HG03469 (cell line): Measurements from ENCODE around the gene KCNH2.
"Not testable (repeated sequence)": the region's sequence is repeated elsewhere in the genome, so short reads cannot be mapped to it uniquely, and the experiment has no call there.

Source experiments
- ATAC-seq: cut with Tn5 transposase; IDR thresholded peaks from one replicate; pipeline ENCODE4 v1.9.1; 2021; ENCODE audit warnings: mild to moderate bottlenecking, moderate library complexity, moderate number of reproducible peaks; ENCODE audit not compliant: unreplicated experiment

Gene KCNH2

DNA sequence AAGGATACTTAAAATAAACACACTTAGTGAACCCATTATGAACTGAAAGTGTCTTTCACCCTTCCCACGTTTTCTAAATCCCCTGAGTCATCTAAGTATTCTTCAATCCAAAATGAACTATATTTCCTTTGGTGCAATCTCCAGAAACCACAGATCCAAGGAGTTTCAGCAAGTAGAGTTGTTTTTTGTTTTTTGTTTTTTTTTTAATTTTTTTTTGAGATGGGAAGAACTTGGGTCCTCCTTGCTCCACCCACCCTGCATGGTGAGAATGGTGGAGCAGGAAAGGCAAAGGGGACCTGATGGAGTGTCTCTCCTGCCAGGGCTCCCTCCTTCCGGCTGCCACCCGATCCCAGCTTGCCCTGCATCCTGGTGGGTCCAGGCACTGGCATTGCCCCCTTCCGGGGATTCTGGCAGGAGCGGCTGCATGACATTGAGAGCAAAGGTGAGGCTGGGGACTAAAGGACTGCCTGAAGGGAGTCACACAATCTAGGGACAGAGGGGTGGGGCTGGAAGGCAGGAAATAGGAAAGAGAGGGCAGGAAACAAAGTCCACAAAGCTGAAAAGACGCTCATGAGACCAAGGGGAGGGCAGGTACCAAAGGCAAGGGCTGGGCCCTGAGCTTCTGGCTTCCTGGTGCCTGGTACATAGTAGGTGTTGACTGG, 34.0 kb upstream of the KCNH2 start:
- ATAC-seq = no peak

DNA sequence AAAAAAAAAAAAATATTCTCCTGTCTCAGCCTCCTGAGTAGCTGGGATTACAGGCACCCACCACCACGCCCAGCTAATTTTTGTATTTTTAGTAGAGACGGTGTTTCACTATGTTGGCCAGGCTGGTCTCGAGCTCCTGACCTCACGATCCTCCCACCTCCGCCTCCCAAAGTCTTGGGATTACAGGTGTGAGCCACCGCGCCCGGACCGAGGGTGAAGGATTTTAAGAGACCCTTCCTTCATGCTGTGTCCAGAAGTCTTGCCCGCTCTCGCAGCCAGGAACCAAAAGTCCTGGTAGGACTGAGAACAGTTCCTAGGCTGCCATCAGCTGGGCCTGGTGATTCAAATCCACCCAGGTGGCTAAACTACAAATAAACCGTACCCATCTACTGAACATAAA, 33.5 kb upstream of the KCNH2 start:
- not testable (repeated sequence) for ATAC-seq

DNA sequence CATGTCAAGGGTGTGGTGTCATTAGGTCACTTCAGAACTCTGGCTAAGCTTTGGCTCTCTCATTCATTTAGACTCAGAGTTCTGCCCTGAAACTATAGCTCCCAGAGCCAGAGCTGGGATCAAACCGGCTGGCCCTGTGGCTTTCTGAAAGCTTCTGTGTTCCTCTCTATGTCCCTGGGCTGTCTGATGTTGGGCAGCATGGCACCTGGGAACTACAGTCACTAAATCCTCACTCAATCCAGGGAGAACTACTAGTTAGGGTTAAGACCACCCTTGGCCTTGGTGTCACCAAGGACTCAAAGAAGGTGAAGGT, 32.9 kb upstream of the KCNH2 start:
- ATAC-seq = no peak

DNA sequence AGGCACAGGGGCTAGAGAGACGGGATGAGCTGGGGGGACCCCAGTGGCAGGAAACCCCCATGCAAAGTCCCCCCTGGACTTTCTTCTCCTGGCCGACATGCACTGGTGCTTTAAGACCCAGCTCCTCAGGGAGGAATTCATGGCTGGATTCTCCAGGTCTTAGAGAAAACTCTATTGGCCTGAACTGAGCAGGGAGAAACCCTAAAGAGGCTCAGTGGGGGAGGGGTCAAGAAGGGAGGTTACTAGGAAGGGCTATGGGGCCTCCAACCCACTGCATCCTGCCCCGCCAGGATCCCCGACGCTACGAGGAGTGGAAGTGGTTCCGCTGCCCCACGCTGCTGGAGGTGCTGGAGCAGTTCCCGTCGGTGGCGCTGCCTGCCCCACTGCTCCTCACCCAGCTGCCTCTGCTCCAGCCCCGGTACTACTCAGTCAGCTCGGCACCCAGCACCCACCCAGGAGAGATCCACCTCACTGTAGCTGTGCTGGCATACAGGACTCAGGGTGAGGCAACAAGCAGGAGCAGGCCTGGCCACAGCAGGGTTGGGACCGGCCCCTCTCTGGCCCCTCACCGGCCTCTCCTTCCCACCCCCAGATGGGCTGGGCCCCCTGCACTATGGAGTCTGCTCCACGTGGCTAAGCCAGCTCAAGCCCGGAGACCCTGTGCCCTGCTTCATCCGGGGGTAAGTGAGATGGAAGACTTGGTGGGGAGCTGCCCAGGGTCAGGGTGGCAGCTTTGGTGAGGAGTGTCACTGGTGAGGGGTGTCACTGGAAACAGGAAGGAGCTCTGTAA, 32.4 kb upstream of the KCNH2 start:
- ATAC-seq = no peak

DNA sequence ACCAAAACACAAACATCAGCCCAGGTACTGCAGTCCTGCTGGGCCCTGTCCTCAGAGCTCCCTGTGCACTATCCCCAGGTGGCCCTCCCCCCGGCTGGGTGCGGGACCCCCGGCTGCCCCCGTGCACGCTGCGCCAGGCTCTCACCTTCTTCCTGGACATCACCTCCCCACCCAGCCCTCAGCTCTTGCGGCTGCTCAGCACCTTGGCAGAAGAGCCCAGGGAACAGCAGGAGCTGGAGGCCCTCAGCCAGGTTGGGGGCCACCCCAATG, 31.9 kb upstream of the KCNH2 start:
- no peak for ATAC-seq

DNA sequence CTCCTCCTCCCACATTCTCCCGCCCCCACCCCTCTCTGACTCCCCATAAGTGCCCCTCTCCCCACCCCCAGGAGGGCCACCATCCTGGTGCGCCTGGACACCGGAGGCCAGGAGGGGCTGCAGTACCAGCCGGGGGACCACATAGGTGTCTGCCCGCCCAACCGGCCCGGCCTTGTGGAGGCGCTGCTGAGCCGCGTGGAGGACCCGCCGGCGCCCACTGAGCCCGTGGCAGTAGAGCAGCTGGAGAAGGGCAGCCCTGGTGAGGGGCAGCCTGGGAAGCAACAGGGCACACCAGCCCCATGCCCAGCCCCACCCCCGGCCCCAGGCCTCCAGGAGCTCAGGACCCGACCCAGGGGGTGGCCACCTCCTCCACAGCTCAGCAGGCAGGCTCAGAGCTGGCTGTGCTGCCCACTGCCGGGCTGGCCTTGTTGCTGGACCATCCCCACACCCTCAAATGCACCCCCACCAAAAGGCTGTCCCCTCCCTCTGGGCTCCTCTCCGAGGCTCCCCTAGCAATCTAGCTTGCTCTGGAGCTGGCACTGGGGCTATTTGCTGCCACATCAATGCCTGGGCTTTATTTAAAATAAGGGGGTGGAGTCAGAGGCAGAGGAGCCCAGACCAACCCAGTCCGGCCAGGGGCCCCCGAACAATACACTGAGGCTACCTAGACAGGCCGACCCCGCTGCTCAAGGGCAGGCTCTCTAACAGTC, 31.4 kb upstream of the KCNH2 start:
- no peak for ATAC-seq

DNA sequence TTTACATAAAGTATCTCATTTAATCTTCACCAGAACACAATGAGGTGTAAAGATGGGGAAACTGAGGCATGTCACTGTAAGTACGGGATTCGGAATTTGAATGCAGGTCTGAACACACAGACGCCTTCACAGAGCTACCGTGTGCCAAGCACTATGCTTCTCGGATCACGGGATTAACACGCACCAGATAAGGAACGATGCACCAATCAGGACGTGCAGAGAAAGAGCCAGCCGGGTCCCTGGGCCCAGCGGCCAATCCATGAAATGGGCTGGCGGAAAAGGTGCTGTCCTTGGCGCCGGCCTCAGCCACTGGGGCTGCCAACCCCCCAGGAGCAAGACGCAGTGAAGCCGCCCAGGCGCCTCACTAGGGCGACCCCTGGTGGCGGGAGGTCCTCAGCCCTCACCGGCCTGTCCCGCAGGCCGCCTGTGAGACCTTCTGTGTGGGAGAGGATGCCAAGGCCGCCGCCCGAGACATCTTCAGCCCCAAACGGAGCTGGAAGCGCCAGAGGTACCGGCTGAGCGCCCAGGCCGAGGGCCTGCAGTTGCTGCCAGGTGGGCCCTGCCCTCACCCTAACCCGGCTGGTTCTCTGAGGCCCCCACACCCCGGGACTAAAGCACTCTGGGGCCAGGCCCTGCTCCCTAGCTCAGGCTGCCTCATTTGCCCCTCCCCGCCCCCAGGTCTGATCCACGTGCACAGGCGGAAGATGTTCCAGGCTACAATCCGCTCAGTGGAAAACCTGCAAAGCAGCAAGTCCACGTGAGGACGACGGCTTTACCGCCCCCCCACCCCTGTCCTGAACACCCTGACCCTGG, 30.6 kb upstream of the KCNH2 start:
- ATAC-seq = no peak

DNA sequence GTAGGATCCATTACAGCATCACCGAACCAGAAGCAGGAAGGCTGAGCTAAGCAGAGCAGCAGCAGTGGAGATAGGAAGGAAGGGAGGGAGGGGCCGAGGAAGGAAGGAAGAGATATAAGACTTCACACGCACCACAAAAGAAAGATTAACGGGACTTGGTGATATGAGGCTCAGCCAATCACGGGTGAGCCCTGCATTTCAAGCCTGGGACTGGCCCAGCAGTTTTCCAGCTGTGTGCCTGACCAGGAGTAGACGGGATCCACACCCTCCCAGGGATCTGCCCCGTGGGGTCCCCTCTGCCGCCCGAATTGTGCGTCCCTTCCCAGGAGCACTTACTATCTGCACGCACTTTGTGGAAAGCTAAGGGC, 30.0 kb upstream of the KCNH2 start:
- ATAC-seq = no peak

DNA sequence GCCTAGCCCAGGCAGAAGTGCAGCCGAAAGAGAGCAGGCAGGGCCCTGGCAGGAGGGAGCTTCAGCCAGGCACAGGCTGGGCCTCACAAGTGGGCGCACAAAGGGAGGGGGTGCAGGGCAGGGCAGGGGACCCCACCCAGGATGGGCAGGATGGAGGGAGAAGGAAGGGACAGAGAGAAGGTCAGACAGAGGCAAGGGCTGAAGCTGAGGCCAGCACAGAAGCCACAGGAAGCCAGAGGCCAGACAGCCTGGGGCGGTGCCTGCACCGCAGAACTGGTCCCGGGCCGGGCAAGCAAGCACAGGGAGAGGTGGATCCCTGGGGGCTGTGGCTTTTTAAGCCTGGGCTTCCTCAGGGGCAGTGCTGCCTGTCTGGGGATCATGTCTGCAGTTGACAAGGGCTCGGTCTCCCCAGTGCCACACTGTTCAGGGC, 29.4 kb upstream of the KCNH2 start:
- ATAC-seq = no peak

DNA sequence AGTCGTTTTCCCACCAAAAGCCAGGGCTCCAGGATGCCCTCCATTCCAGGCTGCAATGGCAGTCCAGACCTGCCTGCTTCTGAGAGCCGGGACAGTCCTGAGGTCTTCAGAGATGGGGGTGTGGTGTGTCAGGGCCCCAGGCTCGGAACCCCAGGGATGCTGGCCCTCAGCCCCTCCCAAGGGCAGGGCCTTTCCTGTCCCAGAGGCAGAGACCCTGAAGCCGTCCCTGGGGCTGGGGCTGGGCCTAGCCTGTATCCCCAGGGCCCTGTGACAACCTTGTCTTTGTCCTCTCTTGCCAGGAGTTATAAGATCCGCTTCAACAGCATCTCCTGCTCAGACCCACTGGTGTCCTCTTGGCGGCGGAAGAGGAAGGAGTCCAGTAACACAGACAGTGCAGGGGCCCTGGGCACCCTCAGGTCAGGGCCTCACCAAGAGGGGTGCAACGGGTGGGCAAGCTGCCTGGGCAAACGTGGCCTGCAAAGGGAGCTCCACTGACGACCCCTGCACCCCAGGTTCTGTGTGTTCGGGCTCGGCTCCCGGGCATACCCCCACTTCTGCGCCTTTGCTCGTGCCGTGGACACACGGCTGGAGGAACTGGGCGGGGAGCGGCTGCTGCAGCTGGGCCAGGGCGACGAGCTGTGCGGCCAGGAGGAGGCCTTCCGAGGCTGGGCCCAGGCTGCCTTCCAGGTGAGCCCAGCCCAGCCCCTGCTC, 28.6 kb upstream of the KCNH2 start:
- ATAC-seq = no peak

DNA sequence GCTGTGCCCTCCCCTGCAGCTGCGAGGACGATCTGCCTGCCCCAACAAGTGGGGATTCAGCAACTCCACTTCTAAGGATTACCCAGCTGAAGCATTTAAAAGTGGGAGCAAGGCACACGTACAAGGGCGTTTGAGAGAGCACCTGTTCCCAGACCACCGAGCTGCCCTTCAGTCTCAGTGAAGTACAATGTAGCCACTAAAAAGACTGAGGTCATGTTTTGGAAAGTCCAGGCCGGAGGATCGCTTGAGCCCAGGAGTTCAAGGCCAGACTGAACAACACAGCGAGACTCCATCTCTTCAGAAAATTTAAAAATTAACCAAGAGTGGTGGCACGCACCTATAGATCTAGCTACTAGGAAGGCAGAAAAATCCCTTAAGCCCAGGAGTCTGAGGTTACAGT, 27.4 kb upstream of the KCNH2 start:
- no peak for ATAC-seq

DNA sequence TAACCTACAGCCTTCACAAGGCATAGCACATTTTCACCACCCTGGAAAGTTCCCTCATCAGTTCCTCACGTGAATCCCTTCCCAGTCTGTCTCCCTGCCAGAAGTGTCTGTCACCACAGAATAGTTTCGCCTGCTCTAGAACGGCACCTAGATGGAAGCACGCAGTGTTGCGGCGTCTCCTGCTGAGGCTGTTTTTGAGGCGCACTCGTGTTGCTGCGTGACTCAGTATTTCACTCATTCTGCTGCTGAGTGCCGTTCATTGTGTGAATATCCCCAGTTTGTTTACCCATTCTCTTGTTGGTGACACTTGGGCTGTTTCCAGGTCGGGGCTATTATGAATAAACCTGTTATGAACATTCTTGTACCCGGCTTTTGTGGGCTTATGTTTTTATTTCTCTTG, 25.5 kb upstream of the KCNH2 start:
- ATAC-seq = no peak

DNA sequence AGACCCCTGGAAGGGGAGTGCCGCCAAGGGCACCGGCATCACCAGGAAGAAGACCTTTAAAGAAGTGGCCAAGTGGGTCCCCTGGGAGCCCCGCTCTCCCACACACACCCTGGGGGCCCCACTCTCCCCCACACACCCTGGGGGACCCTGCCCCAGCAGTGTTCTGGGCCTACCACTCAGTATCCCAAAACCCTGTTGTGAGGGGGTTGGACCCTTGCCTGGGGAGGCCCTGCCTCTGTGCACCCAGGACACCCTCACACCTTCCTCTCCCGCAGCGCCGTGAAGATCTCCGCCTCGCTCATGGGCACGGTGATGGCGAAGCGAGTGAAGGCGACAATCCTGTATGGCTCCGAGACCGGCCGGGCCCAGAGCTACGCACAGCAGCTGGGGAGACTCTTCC, 23.4 kb upstream of the KCNH2 start:
- ATAC-seq = no peak

DNA sequence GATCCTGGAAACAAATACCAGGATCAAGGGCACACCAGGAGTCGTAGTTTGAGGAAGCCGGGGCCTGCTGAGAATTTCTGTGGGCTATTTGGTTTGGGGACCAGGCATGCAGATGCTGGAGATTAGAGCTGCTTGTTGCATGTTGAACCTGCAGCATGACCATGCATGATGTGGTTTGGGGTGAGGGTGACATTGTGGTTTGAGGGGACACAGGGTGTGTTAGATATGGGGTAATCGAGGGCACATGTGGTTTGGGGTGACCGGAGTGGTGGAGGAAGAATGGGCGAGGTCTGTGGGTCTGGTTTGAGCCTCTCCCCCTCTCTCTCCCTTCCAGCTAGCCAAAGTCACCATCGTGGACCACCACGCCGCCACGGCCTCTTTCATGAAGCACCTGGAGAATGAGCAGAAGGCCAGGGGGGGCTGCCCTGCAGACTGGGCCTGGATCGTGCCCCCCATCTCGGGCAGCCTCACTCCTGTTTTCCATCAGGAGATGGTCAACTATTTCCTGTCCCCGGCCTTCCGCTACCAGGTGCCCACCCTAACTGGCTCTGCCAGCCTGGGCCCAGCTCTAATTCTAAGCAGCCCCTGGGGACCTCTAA, 22.9 kb upstream of the KCNH2 start:
- ATAC-seq = no peak

DNA sequence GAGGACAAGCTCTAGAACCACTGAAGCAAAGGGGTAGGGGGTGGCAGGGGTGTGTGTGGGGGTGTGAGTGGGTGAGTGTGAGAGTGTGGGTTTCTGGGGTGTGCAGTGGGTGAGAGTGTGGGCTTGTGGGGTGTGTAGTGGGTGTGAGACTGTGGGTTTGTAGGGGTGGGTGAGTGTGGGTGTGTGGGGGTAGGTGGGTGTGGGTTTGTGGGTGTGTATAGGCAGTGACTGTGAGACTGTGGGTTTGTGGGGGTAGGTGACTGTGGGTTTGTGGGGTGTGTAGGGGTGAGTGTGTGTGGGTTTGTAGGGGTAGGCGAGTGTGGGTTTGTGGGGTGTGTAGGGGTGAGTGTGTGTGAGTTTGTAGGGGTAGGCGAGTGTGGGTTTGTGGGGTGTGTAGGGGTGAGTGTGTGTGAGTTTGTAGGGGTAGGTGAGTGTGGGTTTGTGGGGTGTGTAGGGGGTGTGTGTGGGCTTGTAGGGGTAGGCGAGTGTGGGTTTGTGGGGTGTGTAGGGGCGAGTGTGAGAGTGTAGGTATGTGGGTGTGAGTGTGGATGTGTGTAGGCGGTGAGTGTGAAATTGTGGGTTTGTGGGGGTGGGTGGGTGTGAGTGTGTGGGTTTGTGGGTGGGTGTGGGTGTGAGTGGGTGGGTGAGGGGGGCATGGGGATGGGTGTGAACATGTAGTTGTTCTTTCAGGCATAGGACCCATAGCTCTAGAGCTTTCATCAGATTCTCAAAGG, 21.5 kb upstream of the KCNH2 start:
- no peak for ATAC-seq

DNA sequence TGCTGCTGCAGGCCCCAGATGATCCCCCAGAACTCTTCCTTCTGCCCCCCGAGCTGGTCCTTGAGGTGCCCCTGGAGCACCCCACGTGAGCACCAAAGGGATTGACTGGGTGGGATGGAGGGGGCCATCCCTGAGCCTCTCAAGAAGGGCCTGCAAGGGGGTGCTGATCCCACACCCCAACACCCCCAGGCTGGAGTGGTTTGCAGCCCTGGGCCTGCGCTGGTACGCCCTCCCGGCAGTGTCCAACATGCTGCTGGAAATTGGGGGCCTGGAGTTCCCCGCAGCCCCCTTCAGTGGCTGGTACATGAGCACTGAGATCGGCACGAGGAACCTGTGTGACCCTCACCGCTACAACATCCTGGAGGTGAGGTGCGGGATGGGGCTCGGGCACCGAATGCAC, 20.9 kb upstream of the KCNH2 start:
- ATAC-seq = no peak

DNA sequence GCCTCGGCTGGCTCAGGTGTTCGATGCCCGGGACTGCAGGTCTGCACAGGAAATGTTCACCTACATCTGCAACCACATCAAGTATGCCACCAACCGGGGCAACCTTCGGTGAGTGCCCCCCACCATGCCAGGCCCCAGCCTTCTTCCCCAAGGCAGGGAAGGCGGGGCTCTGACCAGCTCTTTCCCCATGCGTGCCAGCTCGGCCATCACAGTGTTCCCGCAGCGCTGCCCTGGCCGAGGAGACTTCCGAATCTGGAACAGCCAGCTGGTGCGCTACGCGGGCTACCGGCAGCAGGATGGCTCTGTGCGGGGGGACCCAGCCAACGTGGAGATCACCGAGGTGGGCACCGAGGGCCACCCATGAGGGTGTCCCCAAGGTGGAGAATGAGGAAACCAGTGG, 20.2 kb upstream of the KCNH2 start:
- no peak for ATAC-seq

DNA sequence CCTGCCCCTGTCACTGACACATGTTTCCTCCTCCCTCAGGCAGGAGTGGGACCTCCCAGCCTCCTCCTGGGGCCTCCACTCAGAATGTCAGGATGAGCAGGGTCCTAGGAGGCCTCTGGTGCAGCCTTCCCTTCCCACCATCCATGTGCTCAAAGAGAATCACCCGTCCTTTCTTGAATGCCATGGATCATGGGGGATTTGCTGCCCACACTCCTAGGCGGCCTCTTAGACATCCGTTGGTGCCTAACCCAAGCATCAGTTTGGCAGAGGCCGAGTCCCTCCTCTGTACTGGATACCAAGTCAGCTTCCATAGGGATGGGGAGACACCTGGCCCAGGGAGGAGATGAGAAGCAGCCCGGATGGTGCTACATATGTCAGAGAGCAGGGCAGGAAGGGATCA, 19.7 kb upstream of the KCNH2 start:
- ATAC-seq = no peak

DNA sequence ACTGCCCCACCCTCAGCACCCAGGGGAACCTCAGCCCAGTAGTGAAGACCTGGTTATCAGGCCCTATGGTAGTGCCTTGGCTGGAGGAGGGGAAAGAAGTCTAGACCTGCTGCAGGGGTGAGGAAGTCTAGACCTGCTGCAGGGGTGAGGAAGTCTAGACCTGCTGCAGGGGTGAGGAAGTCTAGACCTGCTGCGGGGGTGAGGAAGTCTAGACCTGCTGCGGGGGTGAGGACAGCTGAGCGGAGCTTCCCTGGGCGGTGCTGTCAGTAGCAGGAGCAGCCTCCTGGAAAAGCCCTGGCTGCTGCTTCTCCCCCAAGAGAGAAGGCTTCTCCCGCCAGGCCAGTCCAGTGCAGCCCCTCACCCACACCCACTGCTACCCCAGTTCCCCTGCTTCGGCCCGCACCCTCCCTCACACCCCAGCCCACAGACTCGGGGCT, 19.0 kb upstream of the KCNH2 start:
- no peak for ATAC-seq
